AG10803 (cell line): Measurements from ENCODE around the gene SLC19A3.
"Not testable (repeated sequence)": the region's sequence is repeated elsewhere in the genome, so short reads cannot be mapped to it uniquely, and the experiment has no call there.

Source experiments
- DNase-seq: peaks from one replicate; pipeline ENCODE4 v3.0.0; 2010; ENCODE audit warnings: low read depth
- H3K4me3 ChIP-seq: 2 replicates; pipeline ENCODE4 v1.5.1; 2011; ENCODE audit warnings: mild to moderate bottlenecking, low read length, control low read depth
- TF ChIP-seq, protein P1 (sequence below): conservative IDR thresholded peaks from 2 replicates; pipeline ENCODE4 v1.5.1; 2011; ENCODE audit warnings: mild to moderate bottlenecking, low read length, control low read depth, inconsistent platforms

Gene SLC19A3

DNA sequence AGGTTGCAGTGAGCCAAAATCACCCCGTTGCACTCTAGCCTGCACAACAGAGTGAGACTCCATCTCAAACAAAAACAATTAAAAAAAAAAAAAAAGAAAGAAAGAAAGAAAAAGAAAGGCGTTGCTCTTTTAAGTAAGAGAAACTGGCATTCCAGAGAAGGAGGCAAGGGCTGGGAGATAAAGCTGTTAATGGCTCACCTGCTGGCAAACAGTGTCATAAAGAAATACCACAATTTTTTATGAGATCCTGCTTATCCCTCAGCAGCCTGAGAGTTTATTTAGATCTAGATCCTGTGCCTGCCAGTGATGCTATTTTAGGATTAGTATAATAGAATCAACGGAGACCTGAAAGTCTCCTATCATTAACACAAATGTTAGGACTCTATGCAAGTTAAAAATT is 16.3 kb downstream of the SLC19A3 start:
- TF ChIP-seq, protein P1, sequence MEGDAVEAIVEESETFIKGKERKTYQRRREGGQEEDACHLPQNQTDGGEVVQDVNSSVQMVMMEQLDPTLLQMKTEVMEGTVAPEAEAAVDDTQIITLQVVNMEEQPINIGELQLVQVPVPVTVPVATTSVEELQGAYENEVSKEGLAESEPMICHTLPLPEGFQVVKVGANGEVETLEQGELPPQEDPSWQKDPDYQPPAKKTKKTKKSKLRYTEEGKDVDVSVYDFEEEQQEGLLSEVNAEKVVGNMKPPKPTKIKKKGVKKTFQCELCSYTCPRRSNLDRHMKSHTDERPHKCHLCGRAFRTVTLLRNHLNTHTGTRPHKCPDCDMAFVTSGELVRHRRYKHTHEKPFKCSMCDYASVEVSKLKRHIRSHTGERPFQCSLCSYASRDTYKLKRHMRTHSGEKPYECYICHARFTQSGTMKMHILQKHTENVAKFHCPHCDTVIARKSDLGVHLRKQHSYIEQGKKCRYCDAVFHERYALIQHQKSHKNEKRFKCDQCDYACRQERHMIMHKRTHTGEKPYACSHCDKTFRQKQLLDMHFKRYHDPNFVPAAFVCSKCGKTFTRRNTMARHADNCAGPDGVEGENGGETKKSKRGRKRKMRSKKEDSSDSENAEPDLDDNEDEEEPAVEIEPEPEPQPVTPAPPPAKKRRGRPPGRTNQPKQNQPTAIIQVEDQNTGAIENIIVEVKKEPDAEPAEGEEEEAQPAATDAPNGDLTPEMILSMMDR, result no peak
- H3K4me3 ChIP-seq, result no peak overlapping the region
- DNase-seq, result no peak

DNA sequence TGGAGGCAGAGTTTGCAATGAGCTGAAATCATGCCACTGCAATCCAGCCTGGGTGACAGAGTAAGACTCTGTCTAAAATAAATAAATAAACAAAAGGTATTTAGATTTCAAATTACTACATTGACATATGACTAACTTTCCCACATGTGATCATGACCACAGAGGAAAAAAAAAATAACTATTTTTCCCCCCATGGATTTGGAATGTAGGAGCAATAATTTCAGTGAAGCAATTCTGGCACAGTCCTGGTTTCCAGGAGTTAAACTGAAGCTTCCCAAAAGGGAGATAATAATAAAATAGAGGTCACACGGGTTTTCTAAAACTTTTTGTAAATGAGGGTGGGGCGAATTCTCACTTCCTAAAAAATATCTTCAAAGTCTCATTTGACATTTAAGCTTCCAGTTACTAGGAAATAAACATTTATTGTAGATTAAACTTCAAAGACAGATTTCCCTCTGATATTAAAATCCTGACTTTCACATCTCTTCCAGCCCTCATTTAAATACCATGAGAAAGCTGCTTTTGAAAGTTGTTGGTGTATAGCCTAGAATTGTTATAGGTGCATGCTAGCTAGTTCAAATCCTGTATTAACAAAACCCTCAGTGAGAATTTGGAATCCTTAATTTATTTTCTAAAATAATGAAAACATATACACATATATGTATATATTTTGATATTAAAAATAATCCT is 20.7 kb downstream of the SLC19A3 start:
- TF ChIP-seq, protein P1, result no peak
- no peak for DNase-seq
- no peak overlapping the region for H3K4me3 ChIP-seq

DNA sequence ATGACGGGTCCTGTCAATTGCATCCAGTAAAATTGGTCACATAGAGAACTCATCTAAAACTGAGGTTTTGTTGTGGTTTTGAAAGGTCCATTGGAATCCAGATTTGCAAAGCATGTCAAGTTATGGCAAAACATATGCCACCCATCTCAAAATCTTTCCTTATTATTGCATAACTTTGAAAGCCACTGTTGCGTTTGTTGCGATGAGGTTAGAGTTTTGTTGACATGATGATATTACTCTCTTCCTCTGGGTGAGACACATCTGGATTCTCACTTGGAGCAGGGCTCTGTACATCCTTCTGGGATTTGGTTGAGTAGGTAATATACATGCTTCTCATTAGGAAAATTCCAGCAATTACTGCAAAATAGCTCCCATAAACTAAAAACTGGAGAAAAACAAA is 30.6 kb downstream of the SLC19A3 start:
- TF ChIP-seq, protein P1, result no peak
- no peak for DNase-seq
- H3K4me3 ChIP-seq, result no peak overlapping the region

DNA sequence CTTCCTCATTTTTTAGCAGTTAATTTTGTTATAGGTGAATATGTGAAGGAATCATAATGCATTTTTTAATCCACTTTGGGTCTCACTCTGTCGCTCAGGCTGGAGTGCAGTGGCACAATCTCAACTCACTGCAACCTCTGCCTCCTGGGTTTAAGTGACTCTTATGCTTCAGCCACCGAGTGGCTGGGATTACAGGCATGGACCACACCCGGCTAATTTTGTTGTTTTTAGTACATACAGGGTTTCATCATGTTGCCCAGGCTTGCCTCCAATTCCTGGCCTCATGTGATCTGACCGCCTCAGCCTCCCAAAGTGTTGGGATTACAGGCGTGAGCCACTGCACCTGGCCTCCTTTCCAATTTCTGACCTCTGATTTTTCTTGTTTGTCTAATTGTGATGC is 33.6 kb downstream of the SLC19A3 start:
- no peak overlapping the region for H3K4me3 ChIP-seq
- DNase-seq, result no peak
- TF ChIP-seq, protein P1, result no peak

DNA sequence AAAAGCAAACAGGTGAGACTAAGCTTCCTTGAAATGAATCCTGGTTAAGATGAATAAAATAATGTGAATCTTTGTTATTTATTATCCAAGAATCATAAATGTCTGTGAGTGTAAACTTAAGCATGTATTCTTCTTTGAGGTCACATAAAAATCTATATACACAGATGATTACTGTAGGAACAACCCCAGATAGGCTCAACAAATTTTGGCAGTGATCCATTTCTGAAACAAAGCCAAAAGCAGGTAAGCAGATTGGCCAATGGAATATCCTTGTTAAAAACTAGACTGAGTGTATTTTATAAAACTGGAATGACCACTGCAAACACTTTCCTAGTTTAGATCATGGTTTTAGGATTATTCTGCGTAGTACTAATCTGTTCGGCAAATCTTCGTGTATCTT is 39.9 kb downstream of the SLC19A3 start:
- no peak overlapping the region for H3K4me3 ChIP-seq
- TF ChIP-seq, protein P1, result no peak
- no peak for DNase-seq

DNA sequence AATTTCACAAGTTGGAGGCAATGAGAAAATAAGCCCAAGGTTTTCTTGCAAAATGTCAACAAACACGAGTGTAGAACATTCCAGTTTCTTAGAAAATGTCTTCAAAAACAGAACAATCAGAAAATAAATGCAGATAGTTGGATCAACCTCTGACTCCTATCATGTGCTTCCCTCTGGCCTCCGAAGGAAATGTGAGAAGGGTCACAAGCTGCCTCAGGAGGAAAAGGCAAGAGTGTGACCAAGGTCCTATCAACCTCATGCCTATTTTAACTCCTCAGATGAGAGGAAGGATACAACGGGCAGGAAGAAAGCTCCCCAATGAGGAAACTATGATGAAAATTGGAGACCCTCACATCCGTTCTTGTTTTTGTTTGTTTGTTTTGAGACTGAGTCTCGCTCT is 43.3 kb downstream of the SLC19A3 start:
- no peak overlapping the region for H3K4me3 ChIP-seq
- TF ChIP-seq, protein P1, result no peak
- no peak for DNase-seq

DNA sequence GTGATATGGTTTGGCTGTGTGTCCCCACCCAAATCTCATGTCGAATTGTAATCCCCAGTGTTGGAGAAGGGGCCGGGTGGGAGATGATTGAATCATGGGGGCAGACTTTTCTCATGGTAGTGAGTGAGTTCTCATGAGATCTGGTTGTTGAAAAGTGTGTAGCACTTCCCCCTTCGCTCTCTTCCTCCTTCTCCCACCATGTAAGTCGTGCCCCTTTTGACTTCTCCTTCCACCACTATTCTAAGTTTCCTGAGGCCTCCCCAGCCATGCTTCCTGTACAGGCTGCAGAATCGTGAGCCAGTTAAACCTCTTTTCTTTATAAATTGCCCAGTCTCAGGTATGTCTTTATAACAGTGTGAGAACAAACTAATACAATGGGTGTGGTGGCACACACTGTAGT is 44.2 kb downstream of the SLC19A3 start:
- DNase-seq, H3K4me3 ChIP-seq: not testable (repeated sequence)
